NCI-H1417 treated with DMSO at 0.1 percent for 48 hours (cell line): ENCODE results near the gene GPD1.
"Not testable (repeated sequence)": the region's sequence is repeated elsewhere in the genome, so short reads cannot be mapped to it uniquely, and the experiment has no call there.

ENCODE experiments used
- DNase-seq: peaks from one replicate; lab custom pipeline; 2025; lab: John Stamatoyannopoulos, UW

GPD1 gene

DNA sequence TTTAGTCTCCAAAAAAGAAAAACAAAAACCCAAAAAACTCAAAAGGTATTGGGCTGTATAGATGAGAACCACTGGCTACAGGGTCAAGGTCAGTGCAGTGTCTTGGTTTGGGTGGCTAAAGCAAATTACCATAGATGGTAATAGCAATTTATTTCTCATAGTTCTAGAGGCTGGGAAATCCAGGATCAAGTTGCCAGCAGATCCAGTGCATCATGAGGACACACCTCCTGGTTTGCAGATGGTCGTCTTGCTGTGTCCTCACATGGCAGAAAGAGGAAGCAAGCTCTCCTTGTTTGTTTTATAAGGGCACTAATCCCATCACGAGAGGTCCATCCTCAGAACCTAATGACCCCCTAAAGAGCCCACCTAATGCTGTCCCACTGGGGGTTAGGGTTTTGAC is 19.4 kb downstream of the GPD1 start:
- DNase-seq: no peak

DNA sequence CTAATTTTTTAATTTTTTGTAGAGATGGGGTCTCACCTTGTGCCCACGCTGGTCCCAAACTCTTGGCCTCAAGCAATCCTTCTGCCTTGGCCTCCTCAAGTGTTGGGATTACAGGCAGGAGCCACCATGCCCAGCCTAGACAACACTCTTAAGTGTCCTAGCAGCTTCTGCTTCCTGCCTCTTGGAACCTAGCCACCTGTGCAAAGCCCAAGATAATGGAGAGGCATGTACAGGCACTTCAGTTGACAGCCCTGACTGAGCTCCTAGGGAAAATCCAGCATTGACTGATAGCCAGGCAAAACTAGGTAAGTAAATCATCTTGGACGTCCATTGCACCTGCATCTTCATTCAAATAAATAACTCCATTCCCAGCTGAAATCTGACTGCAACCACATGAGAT is 23.7 kb downstream of the GPD1 start:
- no peak for DNase-seq

DNA sequence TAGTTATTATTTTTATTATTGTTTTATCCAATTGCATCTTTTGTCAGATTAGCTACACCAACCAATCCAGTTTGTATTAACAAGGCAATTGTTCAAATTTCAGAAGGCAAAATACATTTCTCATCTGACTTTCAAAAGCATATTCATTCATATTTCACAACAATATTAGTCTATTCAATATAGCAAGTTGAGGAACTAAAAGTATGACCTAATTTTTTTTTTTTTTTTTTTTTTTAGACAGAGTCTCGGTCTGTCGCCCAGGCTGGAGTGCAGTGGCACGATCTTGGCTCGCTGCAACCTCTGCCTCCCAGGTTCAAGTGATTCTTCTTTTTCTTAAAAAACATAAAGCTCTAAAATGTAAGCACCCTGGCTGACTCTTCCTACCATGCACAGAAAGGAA is 25.5 kb downstream of the GPD1 start:
- no peak for DNase-seq

DNA sequence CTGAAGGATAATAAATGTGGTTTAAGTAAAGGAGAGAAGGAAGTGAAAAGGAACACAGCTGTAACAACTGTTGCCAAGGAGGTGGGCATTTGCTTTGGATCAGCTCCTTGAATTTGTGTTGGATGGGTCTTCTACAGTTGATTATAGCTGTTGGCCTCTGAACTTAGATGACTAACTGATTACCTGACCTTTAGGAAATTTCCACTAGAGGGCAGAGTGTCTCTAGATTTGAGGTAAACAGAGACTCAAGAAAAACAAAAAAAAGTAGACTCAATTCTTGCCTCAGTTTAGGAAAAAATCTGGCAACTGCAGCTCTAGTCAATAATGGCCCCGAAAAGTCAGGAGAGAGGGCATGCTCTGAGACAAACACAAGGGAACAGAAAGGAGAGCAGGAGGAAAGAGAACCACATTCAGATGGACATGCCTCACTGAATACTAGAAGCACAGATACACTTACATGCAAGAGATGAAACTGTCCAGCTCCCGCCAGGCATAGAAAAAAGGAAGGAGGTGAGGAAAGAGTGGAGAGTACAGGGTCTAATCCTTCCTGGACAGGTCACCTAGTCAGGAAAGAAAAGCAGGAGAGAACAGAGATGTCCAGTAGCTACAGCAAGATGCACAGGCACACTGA is 28.8 kb downstream of the GPD1 start:
- no peak for DNase-seq

DNA sequence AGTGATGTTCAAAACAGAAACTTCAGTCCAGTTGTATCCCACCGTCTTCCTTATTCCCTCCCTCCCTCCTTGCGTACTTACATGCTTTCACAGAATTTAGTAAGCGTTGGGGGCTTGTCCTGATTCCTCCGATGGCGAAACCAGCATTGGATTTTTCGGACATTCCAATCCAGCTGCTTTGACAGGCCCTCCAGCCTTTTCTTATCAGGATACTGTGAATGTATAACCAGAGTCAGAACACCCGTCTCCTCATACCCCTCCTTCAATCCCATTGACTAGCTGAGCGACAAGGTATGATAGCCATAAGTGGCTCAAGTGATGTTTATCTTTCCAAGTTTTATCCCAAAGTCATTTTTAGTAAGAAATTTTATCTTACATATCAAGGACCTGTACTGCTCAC is 39.2 kb downstream of the GPD1 start:
- DNase-seq: no peak

DNA sequence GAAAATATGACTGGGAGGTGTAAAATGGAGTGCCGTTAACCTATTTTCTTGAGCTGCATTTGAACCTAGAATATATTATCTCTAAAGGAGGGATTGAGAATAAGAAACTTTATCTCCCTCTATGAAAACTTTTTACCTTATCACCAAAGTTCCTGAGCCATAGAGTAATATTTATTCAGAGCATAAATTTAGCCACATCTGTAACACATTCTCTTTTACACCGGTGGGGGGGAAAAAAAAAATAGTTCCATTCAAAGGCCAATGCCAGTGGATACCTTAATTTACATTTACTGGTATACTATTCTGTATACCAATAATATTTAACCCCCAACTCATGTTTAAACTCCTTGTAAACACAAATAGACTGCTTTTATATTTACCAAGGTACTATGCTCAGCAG is 41.6 kb downstream of the GPD1 start:
- DNase-seq: no peak

DNA sequence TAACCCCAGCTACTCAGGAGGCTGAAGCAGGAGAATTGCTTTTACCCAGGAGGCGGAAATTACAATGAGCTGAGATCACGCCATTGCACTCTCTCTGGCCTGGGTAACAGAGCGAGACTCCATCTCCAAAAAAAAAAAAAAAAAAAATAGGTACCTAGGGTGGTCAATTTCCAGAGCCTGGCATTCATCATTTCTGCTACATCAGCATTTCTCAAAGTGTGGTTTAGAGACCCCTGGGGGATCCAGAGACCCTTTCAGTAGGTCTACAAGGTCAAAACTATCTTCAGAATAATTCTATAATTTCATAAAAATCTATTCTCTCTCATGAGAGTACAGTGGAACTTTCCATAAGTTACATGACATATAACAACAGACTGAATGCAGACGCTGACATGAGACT is 43.5 kb downstream of the GPD1 start:
- no peak for DNase-seq

DNA sequence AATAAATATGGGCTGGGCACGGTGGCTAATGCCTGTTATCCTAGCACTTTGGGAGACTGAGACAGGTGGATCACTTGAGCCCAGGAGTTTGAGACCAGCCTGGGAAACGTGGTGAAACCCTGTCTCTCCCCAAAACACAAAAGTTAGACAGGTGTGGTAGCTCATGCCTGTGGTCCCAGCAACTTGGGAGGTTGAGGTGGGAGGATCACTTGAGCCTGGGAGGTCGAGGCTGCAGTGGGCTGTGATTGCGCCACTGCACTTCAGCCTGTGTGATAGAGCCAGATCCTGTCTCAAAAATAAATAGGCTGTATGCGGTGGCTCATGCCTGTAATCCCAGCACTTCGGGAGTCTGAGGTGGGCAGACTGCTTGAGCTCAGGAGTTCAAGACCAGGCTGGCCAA is 44.2 kb downstream of the GPD1 start:
- DNase-seq: not testable (repeated sequence)

DNA sequence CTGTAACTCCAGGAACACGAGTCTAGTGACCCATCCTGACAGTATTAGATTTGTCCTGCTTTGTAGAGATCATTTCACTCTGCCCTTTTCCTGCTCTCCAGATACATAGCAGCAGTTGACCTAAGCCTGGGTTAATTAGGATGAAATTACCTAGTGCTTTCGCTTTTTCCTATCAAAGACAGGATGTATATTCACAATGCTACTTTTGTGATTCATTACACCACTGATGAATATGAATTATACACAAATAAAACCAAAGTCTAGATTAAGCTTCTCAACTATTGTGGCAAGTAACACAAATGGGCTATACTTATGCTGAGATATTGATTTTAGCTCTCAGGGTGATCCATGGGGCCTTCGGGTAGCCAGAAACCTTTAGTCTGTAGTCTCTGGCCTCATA is 45.5 kb downstream of the GPD1 start:
- DNase-seq: no peak

DNA sequence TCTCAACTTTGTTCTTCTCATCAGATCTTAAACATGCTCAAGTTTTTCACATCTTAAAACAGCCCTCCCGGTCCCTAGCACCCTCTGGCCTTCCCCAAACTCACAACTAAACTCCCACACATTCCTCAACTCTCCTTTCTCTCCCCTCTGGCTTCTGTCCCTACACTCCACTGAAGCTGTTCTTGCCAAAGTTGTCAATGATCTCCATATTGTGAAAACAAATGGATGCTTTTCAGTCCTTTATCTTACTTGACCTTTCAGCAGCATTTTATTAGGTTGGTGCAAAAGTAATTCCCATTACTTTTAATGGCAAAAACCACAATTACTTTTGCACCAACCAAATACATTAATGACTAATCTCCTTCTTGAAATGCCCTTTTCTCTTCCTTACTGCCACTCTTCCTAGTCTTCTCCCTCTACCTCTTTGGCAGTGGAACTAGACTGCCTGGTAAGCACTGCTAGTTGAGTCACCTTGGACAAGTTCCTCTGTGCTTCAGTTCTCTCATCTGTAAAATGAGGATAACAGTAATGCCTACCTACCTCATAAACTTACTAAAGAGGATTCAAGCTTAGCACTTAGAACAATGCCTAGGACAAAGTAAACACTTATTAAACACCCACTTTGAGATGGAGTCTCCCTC is 47.4 kb downstream of the GPD1 start:
- no peak for DNase-seq

DNA sequence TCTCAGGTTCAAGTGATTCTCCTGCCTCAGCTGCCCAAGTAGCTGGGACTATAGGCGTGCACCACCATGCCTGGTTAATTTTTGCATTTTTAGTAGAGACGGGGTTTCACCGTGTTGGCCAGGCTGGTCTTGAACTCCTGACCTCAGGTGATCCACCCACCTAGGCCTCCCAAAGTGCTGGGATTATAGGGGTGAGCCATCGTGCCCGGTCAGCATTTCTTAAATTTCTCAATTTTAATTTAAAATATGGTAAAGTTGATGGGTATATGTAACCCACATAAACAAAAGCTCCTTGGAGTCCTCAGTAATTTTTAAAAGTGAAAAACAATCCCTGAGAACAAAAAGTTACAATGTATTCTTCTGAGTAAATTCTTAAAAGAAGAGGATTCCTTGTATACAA is 51.1 kb downstream of the GPD1 start:
- DNase-seq: not testable (repeated sequence)

DNA sequence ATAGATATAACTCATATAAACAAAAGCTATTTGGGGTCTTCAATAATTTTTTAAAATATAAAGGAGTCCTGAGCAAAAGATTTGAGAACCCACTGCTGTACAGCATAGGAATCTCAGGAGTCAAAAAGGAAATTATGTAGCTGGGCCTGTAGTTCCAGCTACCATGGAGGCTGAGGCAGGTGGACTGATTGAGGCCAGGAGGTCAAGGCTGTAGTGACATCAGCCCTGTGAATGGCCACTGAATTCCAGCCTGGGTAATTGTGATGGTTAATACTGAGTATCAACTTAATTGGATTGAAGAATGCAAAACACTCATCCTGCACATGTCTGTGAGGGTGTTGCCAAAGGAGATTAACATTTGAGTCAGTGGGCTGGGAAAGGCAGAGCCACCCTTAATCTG is 52.8 kb downstream of the GPD1 start:
- DNase-seq: no peak

DNA sequence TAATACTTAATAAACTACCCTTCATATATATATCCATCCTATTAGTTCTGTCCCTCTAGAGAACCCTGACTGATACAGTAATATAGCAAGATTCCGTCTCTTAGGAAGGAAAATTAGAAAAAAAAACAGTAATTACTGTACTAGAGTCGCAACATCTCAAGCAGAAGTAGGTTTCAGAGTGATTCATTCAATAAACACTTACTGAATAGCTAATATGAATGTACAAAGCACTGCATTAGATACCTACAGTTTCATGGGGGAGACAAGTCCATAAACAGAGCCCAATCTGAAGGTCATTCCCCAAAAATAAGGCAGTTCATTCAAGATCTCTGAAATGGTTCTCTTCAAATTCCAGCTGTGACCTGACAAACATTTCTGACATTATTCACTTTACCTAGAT is 53.5 kb downstream of the GPD1 start:
- DNase-seq: no peak

DNA sequence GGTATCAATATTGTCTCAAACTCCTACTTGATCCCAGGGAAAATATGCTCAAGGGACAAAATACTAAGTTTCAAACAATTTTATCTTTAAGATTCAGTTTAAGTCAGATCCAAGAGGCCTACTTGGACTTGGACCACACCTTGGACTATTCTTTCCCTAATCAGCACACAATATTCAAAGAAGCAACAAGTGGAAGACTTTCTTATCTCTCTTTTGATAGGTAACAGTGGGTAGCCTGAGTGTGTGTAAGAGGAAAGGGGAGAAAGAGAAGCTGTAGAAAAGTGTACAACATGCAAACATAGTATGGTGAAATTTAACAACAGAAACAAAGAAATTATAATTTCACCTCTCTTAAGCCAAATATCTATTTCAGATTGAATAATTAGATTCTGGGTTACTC is 56.8 kb downstream of the GPD1 start:
- DNase-seq: no peak
